Right atrium auricular region (tissue), 2 donors: ENCODE results near the gene SP140L. TPM values are rescaled to one million over a fixed set of nuclear protein-coding genes. Genes with fewer than 3 reads are reported as not detected.
A peak's percentile ranks its signal among the peaks of the same experiment; 100 is the strongest.

Experiments used
- DNase-seq: peaks from one replicate; pipeline ENCODE4 v3.0.0-alpha.2; 2019; ENCODE audit warnings: low spot score
- H3K27ac ChIP-seq, 2 donors: fragments of 200-600 bp; sonication (generic); 1 replicate in 1 of 2; 2 replicates in 1 of 2; pipeline ENCODE4 v1.5.1; 2016 to 2019
- H3K27me3 ChIP-seq, 2 donors: fragments of 200-600 bp; sonication (generic); one replicate each; pipeline versions ENCODE4 v1.5.1 to v1.6.0; 2017 to 2019
- H3K36me3 ChIP-seq: fragments of 200-600 bp; sonication (generic); one replicate; pipeline ENCODE4 v1.5.1; 2016
- H3K4me1 ChIP-seq, 2 donors: fragments of 200-600 bp; sonication (generic); one replicate each; pipeline versions ENCODE4 v1.5.1 to v1.6.0; 2017 to 2019
- H3K4me3 ChIP-seq, 2 donors: fragments of 200-600 bp; sonication (generic); 1 replicate in 1 of 2; 2 replicates in 1 of 2; pipeline ENCODE4 v1.5.1; 2017 to 2019; ENCODE audit warnings: mild to moderate bottlenecking in 1 of 2, moderate library complexity in 1 of 2
- H3K9me3 ChIP-seq, 2 donors: fragments of 200-600 bp; sonication (generic); one replicate each; pipeline ENCODE4 v1.5.1; 2019
- CTCF ChIP-seq, 2 donors: fragments of 200-600 bp; sonication (generic); IDR thresholded peaks; one replicate each; pipeline ENCODE4 v1.5.1; 2019; ENCODE audit warnings: antibody characterized with exemption in 2 of 2
- total RNA-seq, 2 donors: library from RNA; depleted of rRNA; stranded (reverse); fragments of >200 nt; gene quantifications; one replicate each; pipeline ENCODE4 v1.1.0, GENCODE V29; 2016

The SP140L gene
- total RNA-seq, 2 donors from 2014 or later: 3.0 to 3.2 TPM

- TF ChIP-seq CTCF (IDR thresholded peaks at IDR 0.05): no peak
- H3K9me3 ChIP-seq: peaks cover 0 to 5% of the 10 kb centered on the region in 2 donors
- peaks cover 31% of the 10 kb centered on the region for H3K36me3 ChIP-seq
Observed at GRCh38 chr2:230441227-230441897, 114.4 kb downstream of the SP140L start.

DNA sequence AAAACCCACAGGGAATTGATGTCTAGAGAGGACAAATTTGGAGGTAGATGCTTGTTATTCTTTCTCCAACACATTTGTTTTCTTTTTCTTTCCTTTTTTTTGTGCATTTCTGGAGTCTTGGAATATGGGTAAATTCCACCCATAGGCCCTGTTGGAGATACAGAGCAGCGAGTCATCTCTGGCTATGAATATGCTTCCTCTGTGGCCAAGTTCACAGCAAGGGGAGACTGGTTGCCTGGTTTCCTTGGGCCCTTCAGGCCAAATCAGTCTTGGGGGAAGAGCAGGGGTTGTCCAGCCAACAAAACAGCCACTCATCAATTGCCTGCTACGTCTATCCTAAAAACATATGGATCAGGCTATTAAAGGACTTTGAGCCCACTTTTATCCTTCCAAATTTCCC is 116.5 kb downstream of the SP140L start:
- no peak for DNase-seq
- H3K27ac ChIP-seq: no peak overlapping the region
- H3K4me1 ChIP-seq: peaks cover 0 to 28% of the 10 kb centered on the region in 2 donors
- peaks cover 53% of the 10 kb centered on the region for H3K36me3 ChIP-seq
- no peak for TF ChIP-seq CTCF (IDR thresholded peaks at IDR 0.05)
- no peaks in the 10 kb centered on the region for H3K9me3 ChIP-seq
- no peak overlapping the region for H3K4me3 ChIP-seq
- no peaks in the 10 kb centered on the region for H3K27me3 ChIP-seq

More at GRCh38 chr2:230441227-230441897, 114.4 kb downstream of the SP140L start:
- H3K27ac ChIP-seq: peak overlapping the region; percentile 12 to 24
- DNase-seq: no peak
- no peaks in the 10 kb centered on the region for H3K27me3 ChIP-seq
- peaks cover 0 to 28% of the 10 kb centered on the region in 2 donors for H3K4me1 ChIP-seq
- H3K4me3 ChIP-seq: no peak overlapping the region

DNA sequence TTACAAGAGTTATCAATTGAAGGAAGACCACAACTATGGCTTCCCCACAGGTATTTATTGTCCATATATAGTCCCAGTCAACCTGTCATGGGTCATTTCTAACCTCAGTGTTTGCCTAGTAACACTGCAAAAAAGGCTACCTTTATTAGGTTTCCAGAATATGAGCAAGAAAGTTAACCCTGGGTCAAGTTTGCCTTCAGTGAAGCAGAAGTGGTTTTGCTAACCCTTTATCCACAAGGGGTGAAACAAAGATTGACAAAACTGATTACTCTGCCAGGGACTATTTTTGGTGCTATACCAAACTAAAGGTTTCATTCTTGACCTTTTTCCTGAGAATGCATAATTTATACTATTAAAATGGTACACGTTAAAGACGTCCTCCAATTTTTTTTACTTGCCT is 117.8 kb downstream of the SP140L start:
- no peak for DNase-seq
- Histone ChIP-seq H3K9me3 (no peaks in the 10 kb centered on the region), H3K27ac (no peak overlapping the region), H3K4me3 (no peak overlapping the region), H3K4me1 (peaks cover 0 to 20% of the 10 kb centered on the region in 2 donors), H3K36me3 (peaks cover 66% of the 10 kb centered on the region), H3K27me3 (no peaks in the 10 kb centered on the region)
- TF ChIP-seq CTCF (IDR thresholded peaks at IDR 0.05): no peak

DNA sequence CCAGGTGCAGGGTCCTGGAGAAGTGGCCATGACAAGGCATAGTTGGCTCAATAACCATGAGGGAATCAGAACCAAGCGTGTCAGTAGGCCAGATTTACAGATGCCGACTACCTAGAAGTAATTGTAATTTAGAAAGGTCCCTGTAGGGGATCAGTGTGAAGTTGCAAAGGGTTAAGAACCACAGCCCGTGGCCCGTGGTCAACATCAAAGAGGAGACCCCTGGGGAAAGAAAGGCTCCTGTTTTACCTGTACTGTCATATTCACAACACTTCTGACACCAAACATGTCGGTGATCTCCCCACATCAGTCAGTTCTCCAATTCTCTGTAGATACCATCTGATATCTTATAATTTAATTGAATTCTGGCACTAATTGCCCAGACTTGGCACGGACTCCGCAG is 120.0 kb downstream of the SP140L start:
- Histone ChIP-seq H3K4me1 (peaks cover 0 to 6% of the 10 kb centered on the region in 2 donors), H3K27ac (no peak overlapping the region), H3K9me3 (no peaks in the 10 kb centered on the region), H3K27me3 (no peaks in the 10 kb centered on the region), H3K4me3 (no peak overlapping the region), H3K36me3 (peaks cover 72% of the 10 kb centered on the region)
- no peak for TF ChIP-seq CTCF (IDR thresholded peaks at IDR 0.05)
- no peak for DNase-seq

DNA sequence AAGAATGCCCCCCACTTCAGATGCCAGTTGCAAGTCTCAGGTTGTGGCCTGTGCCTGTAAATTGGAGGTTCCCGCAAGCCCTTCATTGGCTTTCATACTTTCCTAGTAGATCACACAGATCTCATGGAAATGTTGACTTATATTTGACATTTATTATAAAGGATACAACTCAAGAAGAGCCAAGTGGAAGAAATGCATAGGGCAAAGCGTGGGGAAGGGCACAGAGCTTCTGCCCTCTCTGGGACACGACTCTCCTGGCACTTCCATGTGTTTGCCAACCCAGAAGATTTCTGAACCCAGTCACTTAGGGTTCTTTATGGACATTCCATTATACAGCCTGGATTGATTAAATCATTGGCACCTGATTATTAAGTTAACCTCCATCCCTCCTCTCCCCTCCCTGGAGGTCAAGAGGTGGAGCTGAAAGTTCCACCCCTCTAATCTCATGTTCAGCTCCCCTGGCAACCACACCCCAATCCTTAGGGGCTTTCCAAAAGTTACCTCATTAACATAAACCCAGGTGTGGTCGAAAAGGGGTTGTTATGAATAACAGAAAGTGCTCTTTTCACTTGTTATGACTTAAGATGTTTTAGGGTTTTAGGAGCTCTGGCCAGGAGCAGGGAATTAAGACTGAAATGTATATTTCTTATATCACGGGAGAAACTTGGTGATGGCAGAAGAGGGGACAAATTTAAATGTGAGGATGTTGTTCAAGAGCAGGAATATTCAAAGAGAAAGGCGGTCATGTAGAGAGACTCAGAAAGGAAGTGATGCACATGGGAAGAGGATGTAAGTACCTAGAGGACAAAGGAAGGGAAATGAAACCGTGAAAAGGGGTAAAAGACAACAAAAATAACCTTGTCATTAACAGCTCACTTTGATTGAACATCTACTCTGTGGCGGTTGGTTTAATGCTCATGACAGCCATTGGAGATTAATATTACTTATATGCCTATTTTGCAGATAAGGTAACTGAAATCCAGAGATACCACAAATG is 120.8 kb downstream of the SP140L start:
- DNase-seq: no peak
- Histone ChIP-seq H3K4me3 (no peak overlapping the region), H3K9me3 (no peaks in the 10 kb centered on the region), H3K27me3 (no peaks in the 10 kb centered on the region), H3K27ac (no peak overlapping the region), H3K36me3 (peaks cover 72% of the 10 kb centered on the region), H3K4me1 (peaks cover 0 to 3% of the 10 kb centered on the region in 2 donors)
- no peak for TF ChIP-seq CTCF (IDR thresholded peaks at IDR 0.05)
